Activated T-cell treated with anti-CD3 and anti-CD28 coated beads, Interleukin-2, amount 50 U/mL, for 48 hours (primary cell): ENCODE results near the gene UBR3.
"Not testable (repeated sequence)": the region's sequence is repeated elsewhere in the genome, so short reads cannot be mapped to it uniquely, and the experiment has no call there.

ENCODE experiments used
- DNase-seq, 2 experiments: peaks; one replicate each; pipeline ENCODE4 v3.0.0-alpha.2; 2020

The UBR3 gene

DNA sequence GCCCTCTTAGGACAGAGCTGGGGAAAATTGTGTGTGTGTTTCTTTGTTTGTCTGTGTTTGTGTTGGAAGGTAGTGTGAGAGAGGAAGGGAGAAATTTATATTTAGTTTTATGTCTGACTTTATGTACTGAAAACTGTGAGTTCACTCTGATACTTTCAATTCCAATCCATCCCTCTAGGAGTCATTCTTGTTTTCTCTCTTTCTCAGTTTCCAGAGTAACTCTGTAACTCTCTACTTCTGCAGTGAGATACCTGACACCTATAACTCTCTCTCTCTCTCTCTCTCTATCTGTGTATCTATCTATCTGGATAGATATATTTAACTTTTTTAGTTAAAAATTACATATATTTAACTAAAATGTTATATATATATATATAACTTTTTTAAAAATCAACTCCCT lies 128.7 kb downstream of the UBR3 start:
- no peak for DNase-seq

DNA sequence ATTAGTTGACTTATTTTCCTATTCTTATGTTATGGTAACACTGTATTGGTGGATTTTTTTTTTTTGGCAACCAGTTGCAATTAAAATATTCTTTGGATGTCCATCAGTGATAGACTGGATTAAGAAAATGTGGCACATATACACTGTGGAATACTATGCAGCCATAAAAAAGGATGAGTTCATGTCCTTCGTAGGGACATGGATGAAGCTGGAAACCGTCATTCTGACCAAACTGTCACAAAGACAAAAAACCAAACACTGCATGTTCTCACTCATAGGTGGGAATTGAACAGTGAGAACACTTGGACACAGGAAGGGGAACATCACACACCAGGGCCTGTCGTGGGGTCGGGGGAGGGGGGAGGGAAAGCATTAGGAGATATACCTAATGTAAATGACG lies 130.0 kb downstream of the UBR3 start:
- DNase-seq = not testable (repeated sequence)

DNA sequence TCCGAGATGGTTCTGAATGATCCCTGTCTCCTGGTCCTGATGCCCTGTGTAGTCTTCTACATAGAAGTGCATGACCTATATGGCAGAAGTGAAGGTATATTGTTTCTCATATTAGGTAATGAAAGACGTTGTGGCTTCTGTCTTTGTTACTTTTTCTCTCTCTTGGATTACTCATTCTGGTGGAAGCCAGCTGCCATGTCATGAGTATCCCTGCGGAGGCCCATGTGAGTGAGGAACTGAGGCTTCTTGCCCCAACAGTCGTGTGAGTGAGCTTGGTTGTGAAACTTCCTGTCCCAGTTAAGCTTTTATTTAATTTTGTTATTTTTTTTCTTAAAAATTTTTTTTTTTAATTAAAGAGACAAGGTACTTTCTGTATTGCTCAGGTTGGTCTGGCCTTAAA lies 134.7 kb downstream of the UBR3 start:
- no peak for DNase-seq

DNA sequence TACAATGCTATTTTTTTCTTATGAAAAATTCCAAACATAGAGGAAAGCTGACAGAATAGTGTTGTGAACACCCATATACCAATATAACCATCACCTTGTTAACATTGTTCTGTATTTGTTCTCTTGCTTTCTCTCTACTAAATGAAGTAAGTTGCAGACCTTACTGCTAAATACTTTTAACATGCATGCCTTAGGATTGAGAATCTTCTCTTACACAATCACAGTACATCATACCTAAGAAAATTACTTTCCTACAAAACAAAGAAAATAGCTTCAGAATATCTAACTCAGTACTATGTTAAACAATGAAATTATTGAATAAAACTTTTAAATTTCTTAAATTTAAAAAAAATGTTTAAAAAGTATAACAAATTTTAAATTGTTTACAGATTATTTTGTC lies 136.5 kb downstream of the UBR3 start:
- DNase-seq = no peak

DNA sequence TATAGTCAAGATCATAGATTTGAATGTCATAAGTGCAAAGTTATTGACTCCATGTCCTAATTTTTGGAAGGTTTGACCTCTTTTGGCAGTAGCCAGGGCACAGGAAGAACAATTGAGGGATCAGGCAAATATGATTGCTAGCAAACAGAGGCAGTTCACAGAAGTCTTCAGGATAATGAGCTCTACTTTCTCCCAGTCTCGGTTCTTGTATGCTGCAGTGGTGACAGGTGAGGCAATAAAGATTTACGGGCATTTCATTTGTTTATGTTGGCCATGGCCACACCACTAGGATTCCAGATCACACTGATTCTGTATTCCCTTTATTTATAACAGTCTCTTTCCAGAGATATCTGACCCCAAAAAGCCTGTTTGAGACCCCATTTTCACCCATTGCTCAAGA lies 137.5 kb downstream of the UBR3 start:
- DNase-seq = no peak

DNA sequence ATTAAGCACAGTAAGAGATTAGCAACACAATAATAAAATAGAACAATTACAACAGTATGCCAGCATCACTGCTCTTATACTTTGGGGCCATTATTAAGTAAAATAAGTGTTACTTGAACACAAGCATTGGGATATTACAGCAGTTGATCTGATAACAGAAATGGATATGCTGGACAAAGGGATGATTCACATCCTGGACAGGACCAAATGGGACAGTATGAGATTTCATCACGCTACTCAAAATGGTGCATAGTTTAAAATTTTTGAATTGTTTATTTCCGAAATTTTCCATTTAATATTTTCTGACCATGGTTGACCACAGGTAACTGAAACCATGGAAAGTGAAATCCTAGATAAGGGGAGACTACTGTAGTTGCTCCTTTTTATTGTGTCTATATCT lies 138.2 kb downstream of the UBR3 start:
- DNase-seq = no peak

DNA sequence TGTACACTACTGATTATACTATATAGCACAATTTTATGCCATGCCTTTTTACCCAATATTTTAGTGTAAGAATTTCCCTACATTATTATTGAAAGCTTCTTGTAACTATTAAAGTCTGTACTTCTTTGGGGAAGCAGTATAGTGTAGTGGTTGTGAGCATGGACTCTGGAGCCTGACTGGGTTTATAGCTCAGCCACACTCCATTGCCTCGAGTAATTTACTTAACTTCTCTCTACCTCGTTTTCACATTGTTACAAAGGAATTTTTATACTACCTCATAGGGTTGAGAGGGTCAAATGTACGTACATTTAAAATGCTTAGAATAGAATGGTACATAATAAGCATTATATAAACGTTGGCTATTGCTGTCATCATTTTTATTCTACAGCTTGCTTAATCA lies 139.2 kb downstream of the UBR3 start:
- DNase-seq = no peak

DNA sequence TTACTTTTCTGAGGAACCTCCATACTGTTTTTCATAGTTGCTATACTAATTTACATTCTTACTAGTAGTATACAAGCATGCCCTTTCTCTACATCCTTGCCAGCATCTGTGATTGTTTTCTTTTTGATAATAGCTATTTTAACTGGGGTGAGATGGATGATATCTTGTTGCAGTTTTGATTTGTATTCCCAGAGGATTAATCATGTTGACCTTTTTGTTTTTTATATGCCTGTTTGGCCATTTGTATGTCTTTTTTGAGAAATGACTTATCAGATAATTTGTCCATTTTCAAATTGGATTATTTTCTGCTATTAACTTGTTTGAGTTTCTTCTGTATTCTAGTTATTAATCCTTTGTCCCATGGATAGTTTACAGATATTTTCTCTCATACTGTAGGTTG lies 141.5 kb downstream of the UBR3 start:
- DNase-seq = no peak

DNA sequence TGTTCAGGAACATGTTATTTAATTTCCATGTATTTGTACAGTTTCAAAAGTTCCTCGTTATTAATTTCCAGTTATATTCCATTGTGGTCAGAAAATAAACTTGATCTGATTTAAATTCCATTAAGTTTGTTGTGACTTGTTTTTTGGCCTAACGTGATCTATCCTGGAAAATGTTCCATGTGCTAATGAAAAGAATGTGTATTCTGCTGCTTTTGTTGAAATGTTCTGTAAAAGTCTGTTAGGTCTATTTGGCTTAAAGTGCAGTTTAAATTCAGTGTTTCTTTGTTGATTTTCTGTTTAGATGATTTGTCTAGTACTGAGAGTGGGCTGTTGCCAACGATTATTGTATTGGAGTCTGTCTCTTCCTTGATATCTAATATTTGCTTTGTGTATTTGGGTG lies 148.0 kb downstream of the UBR3 start:
- DNase-seq = no peak

DNA sequence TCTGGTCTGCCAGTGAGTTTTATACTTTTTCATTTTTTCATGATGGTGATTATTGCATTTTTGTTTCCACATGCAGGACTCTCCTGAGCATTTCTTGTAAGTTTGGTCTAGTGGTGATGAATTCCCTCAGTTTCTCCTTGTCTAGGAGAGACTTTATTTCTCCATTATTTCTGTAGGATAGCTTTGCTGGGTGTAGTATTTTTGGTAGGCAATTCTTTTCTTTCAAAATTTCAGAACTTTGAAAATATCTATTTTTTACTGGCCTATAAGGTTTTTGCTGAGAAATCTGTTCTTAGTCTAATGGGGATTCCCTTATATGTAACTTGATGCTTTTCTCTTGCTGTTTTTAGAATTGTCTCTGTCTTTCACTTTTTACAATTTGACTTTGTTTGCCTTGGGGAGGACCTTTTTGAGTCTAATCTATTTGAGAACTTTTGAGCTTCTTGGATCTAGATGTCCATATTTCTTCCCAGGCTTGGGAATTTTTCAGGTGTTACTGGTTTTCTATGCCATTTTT lies 149.1 kb downstream of the UBR3 start:
- DNase-seq = no peak

DNA sequence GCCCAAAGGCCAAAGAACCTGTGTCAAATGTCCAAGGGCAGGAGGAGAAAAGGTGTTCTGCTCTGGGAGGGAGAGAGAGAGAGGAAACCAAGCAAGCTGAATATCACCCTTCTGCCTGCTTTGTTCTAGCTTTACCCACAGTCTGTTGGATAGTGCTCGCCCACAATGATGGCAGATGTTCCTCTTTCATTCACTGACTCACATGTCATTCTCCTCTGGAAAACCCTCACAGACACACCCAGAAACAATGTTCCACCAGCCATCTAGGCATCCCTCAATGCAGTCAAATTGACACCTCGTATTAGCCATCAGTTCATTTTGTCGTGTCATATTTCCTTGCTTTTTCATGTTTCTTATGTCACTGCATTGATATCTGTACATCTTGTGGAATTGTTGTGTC lies 150.3 kb downstream of the UBR3 start:
- no peak for DNase-seq

DNA sequence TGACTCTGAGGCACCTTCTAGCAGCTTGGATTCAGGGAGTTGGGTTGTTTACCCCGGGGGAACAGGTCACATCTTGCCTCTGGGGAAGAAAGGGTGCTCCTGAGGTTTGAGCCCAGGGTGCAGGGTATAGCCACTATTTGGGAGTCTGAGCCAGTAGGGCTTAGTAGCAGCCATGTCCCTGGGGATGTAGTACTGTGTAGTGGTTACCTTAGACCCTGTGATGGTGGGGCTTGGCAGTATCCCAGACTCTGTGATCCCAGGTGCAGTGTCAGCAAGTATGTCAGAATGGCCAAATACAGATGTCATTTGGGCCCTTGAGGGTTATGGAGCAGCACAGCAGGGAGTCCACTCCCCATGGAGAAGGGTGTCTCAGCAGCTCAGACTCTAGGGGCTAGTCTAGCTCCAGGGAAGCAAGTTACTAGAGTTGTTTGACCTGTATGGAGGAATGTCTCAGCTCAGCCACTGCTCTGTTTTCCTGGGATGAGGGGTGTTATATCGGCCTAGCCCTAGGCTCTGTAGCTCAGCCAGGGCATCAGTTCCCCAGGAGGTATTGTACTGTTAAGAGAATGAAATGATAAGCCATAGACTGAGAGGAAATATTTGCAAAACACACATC lies 151.3 kb downstream of the UBR3 start:
- no peak for DNase-seq

DNA sequence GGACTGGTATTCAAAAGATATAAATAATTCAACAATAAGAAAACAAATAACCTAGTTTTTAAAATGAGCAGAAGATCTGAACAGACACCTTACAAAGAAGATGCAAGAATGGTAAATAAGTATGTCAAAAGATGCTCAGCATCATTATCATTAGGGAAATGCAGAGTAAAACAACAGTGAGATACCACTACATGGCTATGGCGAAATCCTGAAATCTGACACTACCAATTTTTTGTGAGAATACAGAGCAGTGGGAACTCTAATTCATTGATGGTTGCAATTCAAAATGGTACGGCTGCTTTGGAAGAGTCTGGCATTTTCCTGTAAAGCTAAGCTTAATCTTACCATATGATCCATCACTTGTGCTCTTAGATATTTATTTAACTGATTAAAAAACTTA lies 151.8 kb downstream of the UBR3 start:
- DNase-seq = no peak

DNA sequence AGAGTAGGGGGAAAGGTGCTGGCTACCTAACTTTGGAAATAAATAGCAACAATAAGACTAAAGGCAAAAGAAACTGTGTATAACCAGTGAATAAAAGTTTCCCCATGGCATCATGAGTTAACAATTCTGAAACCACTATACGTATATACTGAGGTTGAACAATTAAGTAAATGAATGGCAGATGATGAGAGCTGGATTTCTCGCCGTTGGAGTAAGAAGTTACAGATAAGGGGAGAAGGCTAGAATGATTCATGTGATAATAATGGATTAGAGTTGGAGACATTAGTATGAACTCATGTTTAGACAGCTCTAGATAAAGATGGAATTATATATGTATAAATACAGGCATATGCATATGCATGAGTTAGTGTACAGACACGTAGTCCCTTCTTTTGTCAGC lies 152.7 kb downstream of the UBR3 start:
- no peak for DNase-seq

DNA sequence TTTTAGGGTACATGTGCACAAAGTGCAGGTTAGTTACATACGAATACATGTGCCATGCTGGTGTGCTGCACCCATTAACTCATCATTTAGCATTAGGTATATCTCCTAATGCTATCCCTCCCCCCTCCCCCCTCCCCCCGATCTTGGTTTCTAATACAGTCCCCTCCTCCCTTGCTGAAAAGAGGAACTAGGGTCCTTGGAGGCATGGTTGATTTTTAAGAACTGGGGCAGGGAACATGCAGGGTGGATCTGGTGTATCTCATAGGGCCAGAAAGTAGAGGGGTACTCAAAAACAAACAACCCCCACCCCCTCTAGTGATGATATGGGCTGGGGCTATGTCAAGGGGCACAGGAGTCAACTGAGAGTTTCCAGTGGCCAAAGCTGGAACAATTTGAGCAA lies 153.4 kb downstream of the UBR3 start:
- DNase-seq = no peak

DNA sequence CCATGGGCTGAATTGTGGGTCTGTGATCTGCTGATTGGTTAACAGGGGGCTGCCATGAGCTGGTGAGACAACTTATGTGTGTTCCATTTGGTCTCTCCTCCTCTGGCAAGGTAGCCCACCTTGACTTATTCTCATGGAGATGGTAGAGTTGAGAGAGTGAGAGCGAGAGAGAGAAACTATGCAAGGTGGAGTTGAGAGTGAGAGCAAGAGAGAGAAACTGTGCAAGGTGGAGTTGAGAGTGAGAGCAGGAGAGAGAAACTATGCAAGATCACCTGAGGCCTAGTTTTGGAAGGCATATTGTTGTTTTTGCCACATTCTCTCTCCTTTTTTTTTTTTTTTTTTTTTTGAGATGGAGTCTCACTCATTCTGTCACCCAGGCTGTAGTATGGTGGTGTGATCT lies 155.7 kb downstream of the UBR3 start:
- DNase-seq = no peak

DNA sequence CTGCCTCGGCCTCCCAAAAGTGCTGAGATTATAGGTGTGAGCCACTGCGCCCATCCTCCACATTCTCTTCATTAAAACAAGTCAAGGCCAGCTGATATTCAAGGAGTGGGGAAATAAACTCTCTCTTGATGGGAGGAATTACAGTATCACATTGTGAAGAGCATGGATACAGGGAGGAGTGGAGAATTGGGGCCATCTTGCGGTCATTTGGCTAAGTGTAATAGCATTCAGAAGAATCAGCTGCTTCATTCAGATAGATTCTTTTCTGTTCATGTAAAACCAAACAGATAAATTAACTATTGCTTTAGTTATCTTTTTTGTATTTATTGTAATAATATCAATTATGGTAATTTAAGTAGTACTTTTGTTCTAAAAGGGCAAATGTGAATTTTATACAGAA lies 156.3 kb downstream of the UBR3 start:
- no peak for DNase-seq

DNA sequence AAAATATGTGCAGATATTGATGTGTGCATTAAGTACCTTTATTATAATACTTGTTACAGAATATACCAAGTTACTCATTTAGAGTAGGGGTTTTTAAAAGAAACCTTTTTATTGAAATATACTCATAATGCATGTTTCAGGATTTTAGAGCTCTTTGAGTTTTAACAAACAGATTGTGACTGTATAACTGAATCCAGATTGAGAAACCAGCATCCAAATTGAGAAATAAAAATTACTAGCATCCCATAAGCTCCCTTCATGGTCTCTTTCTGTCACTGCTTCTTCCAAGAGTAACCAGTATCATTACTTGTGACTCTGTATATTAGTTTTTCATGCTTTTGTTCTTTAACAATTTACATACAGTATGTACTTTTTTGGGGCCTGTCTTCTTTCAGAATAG lies 156.9 kb downstream of the UBR3 start:
- no peak for DNase-seq

DNA sequence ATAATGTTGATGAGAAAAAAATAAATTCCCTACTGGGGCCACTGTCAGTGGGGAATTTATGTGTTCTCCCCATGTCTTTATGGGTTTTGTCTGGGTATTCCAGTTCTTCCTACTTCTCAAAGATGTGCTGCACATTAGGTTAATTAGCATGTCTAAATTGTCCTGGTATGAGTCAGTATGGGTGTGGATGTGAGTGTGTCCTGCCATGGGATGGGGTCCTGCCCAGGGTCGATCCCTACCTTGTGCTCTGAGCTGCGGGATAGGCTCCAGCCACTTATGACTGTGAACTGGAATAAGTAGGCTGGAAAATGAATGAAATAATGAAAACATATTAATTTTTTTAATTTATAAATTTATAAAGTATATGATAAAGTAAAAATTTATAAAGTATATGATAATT lies 167.5 kb downstream of the UBR3 start:
- DNase-seq = no peak

DNA sequence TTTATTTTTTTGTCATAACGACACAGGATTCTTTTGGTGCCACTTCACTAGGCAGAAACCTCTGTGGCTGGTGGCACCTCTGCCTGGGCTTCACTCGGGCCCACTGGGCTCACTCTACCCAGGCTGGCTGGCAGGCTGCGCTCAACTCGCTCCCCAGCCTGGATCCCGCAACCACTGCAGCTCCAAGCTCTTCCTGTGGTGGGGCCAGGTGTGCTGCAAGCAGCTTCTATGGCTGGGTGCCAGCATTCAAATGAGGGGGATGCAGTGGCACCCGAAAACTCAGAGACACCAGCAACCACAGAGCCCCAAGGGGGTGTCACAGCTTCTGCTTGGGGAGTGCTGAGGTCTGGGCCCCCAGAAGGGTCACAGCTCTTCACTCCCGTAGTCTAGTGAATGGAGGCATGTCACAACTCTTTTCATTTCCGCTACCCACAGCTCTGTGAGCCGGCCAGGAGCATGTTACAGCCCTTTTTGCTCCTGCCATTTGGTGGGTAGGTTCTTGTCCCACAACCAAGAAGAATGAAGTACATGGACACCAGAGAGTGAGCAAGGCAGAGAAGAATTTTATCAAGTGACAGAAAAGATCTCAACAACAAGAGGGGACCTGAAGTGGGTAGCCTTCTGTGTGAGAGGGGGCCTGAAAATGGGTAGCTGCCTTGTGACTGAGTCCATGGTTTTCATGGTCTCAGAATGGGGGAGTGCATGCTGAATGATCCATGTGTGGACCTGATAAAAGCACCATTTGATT lies 170.1 kb downstream of the UBR3 start:
- no peak for DNase-seq

DNA sequence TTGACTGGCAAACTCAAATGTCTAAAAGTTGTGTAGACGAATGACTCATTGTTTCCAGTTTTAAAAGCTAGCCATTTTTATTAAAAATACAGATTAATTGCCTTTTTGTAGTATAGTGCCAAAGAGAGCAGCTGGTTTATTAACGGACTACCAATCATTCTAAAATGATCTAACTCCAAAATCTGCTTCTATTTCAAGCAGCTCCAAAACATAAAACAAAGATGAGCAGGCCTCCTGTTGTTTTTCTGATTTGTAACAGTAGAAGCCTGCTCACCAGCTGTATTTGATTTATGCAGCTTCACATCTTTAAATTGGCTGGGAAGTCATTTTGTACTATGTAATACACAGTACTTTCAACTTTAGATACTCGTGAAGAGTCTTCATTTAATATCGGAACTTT lies 171.8 kb downstream of the UBR3 start:
- no peak for DNase-seq

DNA sequence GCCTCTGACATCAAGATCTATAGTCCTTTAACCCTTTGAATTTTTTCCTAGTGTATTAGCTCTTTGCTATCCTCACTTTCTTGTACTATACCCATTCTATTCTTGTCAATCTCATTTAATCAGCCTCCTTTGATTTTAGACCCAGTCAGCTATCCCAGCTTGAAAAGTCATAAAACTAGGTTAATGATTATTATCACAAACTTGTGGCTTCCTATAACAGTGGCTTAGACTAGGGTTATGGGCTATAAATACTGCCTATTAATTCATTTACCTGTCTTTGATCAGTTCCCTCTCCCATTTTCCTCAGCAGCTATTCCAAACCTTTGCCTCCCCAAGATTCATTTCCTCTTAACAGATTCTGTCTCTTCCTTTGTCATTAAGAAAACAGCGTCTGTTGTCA lies 174.8 kb downstream of the UBR3 start:
- no peak for DNase-seq

DNA sequence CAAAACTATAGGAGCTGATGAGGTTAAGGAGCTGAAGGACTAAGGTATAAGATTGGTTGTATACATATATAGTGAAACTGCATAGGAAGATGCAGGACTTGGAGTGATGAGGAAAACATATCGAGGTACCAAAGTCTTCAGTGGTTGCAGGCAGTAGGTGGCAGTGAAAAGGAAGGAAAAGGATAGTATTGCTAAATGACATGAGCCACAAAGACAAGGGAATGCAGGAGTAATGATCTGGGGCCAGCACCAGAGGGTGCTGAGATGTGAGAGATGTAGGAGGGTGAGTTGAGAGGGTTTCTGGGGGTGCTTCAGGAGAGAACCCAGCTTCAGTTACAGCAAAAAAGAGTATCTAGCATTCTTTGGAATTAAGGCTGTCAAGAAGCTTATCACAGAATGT lies 178.4 kb downstream of the UBR3 start:
- DNase-seq = no peak

DNA sequence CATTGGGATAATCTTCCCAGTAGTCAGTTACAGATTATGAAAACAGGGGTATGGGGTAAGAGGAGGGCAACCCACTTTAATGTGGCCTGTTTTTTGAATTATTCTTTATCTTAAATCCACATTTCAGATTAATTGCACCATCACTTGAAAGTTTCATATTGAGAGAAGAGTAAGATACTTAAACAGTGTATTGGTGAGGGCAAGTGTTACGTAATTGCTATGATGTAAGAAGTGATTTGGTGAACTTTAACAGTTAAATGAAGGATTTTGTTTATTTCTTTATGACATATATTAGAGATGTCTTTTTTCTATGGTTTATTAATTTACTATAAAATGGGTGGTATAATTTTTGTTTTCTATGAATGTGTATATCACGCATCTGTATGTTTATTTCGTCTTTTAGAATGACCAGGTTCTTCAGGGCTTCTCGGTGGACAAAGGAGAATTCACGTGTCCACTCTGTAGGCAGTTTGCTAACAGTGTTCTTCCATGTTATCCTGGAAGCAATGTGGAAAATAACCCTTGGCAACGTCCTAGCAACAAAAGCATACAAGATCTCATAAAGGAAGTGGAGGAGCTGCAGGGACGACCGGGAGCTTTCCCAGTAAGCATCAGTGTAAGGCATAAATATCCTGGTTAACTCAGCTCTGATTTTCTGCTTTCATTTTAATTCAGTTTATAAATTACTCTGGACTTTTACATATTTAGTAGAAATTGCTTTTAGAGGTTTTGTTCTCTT lies 179.5 kb downstream of the UBR3 start:
- no peak for DNase-seq
